Uterus (tissue), 4 donors: ENCODE results near the gene VSIG1. TPM values are rescaled to one million over a fixed set of nuclear protein-coding genes. Genes with fewer than 3 reads are reported as not detected.

ENCODE experiments used
- DNase-seq, 2 donors: peaks; one replicate each; pipeline ENCODE4 v3.0.0-alpha.2; 2019 to 2020
- H3K27ac ChIP-seq, 2 donors: fragments of 200-600 bp; sonication (generic); 1 replicate in 1 of 2; 2 replicates in 1 of 2; pipeline ENCODE4 v1.5.1; 2016 to 2018
- H3K27me3 ChIP-seq, 2 donors: fragments of 200-600 bp; sonication (generic); one replicate each; pipeline ENCODE4 v1.5.1; 2018 to 2019; ENCODE audit warnings: control low read depth in 1 of 2
- H3K36me3 ChIP-seq, 2 donors: fragments of 200-600 bp; sonication (generic); one replicate each; pipeline ENCODE4 v1.5.1; 2019; ENCODE audit warnings: control low read depth in 1 of 2
- H3K4me1 ChIP-seq, 2 donors: fragments of 200-600 bp; sonication (generic); one replicate each; pipeline ENCODE4 v1.5.1; 2018 to 2019; ENCODE audit warnings: control low read depth in 1 of 2
- H3K4me3 ChIP-seq, 2 donors: fragments of 200-600 bp; sonication (generic); 1 replicate in 1 of 2; 2 replicates in 1 of 2; pipeline ENCODE4 v1.5.1; 2018 to 2019; ENCODE audit warnings: mild to moderate bottlenecking in 1 of 2
- H3K9me3 ChIP-seq, 2 donors: fragments of 200-600 bp; sonication (generic); one replicate each; pipeline ENCODE4 v1.5.1; 2019; ENCODE audit warnings: control low read depth in 1 of 2
- CTCF ChIP-seq, 4 experiments: fragments of 200-600 bp in 2 of 4; fragments of 450-650 bp in 2 of 4; sonication (generic) in 2 of 4; IDR thresholded peaks; one replicate each; pipeline ENCODE4 v1.5.1; 2016 to 2019; ENCODE audit warnings: antibody characterized with exemption in 4 of 4, mild to moderate bottlenecking in 2 of 4, moderate library complexity in 1 of 4
- POLR2A ChIP-seq, 2 donors: fragments of 450-650 bp; IDR thresholded peaks; one replicate each; pipeline ENCODE4 v1.6.1; 2016; ENCODE audit warnings: antibody characterized with exemption in 2 of 2, mild to moderate bottlenecking in 1 of 2, moderate library complexity in 1 of 2
- intact Hi-C: fragments of 100-400 bp; cut with DNase I; formaldehyde crosslinking; loops from one replicate; pipeline ENCODE4 v1.15.1; 2023; ENCODE audit warnings: low total_unique reads
- total RNA-seq, 4 donors: library from RNA; depleted of rRNA in 3 of 4; stranded (reverse); fragments of >200 nt in 3 of 4; gene quantifications; one replicate each; pipeline versions ENCODE4 v1.1.0 to v1.2.4, GENCODE V29; 2014 to 2023
- donor health status: DM: yes; HTN: yes; CAD: no.

Gene VSIG1
- total RNA-seq, 4 donors from 2014 or later, result 0.37 to 0.48 TPM; not detected in 2

GRCh38 chrX:108064001-108064400 lies 19.1 kb downstream of the VSIG1 start:
- no peak for DNase-seq
- H3K27ac ChIP-seq, result no peak overlapping the region
- no peaks in the 10 kb centered on the region for H3K36me3 ChIP-seq
- no peaks in the 10 kb centered on the region for H3K27me3 ChIP-seq
- TF ChIP-seq CTCF (IDR thresholded peaks at IDR 0.05) (no peak), POLR2A (IDR thresholded peaks at IDR 0.05) (no peak)
- H3K4me1 ChIP-seq, result no peaks in the 10 kb centered on the region
- no peak overlapping the region for H3K4me3 ChIP-seq
- no peaks in the 10 kb centered on the region for H3K9me3 ChIP-seq
- intact Hi-C loops, result no loop called here

GRCh38 chrX:108064613-108065012 lies 19.7 kb downstream of the VSIG1 start:
- no peaks in the 10 kb centered on the region for H3K9me3 ChIP-seq
- no peaks in the 10 kb centered on the region for H3K27me3 ChIP-seq
- no peak for DNase-seq
- intact Hi-C loops, result no loop called here
- no peaks in the 10 kb centered on the region for H3K36me3 ChIP-seq
- no peak overlapping the region for H3K4me3 ChIP-seq
- TF ChIP-seq CTCF (IDR thresholded peaks at IDR 0.05) (no peak), POLR2A (IDR thresholded peaks at IDR 0.05) (no peak)
- H3K4me1 ChIP-seq, result no peaks in the 10 kb centered on the region
- no peak overlapping the region for H3K27ac ChIP-seq

- intact Hi-C loops, result no loop called here
- H3K9me3 ChIP-seq, result no peaks in the 10 kb centered on the region
- no peak for DNase-seq
- H3K4me1 ChIP-seq, result no peaks in the 10 kb centered on the region
- TF ChIP-seq POLR2A (IDR thresholded peaks at IDR 0.05) (no peak), CTCF (IDR thresholded peaks at IDR 0.05) (no peak)
- no peak overlapping the region for H3K4me3 ChIP-seq
- H3K36me3 ChIP-seq, result no peaks in the 10 kb centered on the region
- no peak overlapping the region for H3K27ac ChIP-seq
- H3K27me3 ChIP-seq, result no peaks in the 10 kb centered on the region
These were observed 23.3 kb downstream of the VSIG1 start for GRCh38 chrX:108068121-108068520.

- DNase-seq, result no peak
- H3K4me1 ChIP-seq, result no peaks in the 10 kb centered on the region
- TF ChIP-seq POLR2A (IDR thresholded peaks at IDR 0.05) (no peak), CTCF (IDR thresholded peaks at IDR 0.05) (no peak)
- H3K9me3 ChIP-seq, result no peaks in the 10 kb centered on the region
- H3K27me3 ChIP-seq, result no peaks in the 10 kb centered on the region
- no peak overlapping the region for H3K4me3 ChIP-seq
- no peaks in the 10 kb centered on the region for H3K36me3 ChIP-seq
- intact Hi-C loops, result no loop called here
- no peak overlapping the region for H3K27ac ChIP-seq
These were observed 26.0 kb downstream of the VSIG1 start for GRCh38 chrX:108070891-108071290.

GRCh38 chrX:108071578-108071977 lies 26.7 kb downstream of the VSIG1 start:
- intact Hi-C loops, result no loop called here
- Histone ChIP-seq H3K4me1 (no peaks in the 10 kb centered on the region), H3K9me3 (no peaks in the 10 kb centered on the region), H3K36me3 (no peaks in the 10 kb centered on the region), H3K27ac (no peak overlapping the region), H3K27me3 (no peaks in the 10 kb centered on the region), H3K4me3 (no peak overlapping the region)
- TF ChIP-seq CTCF (IDR thresholded peaks at IDR 0.05) (no peak), POLR2A (IDR thresholded peaks at IDR 0.05) (no peak)
- no peak for DNase-seq
